GM21825 (cell line): ENCODE data around the gene R3HDM1.
"Not testable (repeated sequence)": the region's sequence is repeated elsewhere in the genome, so short reads cannot be mapped to it uniquely, and the experiment has no call there.

Experiments used
- ATAC-seq: cut with Tn5 transposase; IDR thresholded peaks from one replicate; pipeline ENCODE4 v1.9.1; 2021; ENCODE audit warnings: mild to moderate bottlenecking, moderate library complexity; ENCODE audit not compliant: unreplicated experiment

Gene R3HDM1

DNA sequence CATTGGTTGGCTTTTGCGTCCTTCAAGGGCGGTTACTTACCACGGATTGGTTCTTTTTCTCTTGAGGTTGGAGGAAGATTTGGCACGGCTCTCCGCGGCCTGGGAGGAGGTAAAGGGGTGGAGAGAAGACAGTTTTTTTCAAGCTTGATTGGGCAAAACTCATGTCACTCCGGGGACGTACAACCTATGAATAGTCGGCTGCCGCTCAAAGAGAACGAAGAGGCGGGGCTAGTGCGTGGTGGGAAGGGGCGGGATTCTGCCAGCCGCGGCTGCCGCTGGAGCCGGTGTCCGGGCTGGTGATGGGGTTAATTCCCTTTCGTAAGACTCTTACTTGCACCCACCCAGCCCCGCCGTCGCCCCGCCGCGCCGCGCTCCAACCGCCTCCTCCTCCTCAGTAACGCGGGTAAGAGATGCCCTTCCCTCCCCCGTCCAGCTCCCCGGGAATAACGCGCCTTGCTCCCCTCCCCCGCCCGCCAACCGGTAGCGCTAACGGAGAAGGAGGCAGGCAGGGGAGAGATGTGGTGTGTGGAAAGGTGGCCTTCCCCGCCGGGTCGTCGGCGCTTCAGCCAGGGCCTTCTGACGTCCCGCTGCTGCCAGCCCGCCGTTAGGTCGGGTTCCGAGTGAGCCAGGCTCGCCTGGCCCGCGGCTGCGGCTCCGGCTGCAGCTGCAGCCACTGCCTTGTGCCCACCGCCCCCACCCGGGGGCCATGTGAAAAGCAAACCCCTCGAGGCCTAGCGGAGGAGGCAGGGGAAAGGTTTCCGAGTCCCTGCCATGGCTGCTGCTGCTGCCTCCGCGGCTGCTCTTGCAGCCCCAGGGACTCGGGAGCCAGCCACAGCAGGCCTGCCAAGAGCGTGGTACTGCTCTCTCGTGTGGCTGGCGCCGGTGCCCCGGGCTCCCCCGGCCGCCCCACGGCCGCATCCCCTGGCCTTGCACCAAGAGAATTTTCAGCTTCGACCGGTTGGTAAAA, at the start of gene R3HDM1:
TSS of gene R3HDM1 (plus strand) at position 254 of the 967 bp plus-strand sequence. CDS start 73,362 bp downstream, outside the sequence.
- peak; percentile 78 for ATAC-seq

DNA sequence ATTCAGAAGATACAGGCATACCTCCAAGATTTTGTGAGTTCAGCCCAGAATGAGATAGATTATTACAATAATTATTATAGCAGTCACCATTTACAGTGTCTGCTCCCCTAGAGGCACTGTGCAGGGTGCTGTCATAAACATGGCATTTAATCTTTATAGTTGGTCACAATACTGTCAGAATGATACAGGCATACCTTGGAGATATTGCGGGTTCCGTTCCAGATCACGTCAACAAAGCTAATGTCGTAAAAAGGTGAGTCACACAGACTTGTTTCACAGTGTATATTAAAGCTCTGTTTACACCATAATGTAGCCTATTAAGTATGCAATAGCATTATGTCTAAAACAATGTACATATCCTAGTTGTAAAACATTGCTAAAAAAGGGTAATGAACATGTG, 45.8 kb upstream of the R3HDM1 start:
- ATAC-seq: no peak

DNA sequence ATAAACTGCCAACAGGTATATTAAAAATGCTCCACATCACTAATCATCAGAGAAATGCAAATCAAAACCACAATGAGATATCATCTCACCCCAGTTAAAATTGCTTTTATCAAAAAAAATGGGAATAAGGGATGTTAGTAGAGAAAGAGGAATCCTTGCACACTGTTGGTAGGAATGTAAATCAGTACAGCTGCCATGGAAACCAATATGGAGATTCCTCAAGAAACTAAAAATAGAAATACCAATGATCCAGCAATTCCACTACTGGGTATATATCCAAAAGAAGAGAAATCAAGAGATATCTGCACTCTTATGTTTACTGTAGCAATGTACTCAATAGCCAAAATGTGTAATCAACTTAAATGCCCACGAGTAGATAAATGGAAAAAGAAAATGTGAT, 40.9 kb upstream of the R3HDM1 start:
- ATAC-seq: no peak

DNA sequence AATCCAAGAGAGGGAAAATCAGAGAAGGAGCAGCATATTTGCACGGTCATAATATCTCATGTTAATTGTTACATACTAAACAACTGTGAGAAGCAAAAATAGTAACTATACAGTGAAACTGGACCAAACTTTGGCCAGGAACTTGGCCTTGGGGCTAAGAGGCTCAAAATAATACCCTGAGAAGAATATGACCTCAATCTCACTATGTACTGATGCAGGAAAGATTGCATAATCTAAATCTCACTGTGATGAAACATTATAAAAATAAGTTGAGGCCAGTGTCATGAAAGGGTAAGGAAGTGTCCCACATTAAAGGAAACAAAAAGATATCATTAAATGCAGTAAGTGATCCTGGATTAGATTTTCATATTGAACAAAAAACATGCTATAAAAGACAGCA, 36.8 kb upstream of the R3HDM1 start:
- no peak for ATAC-seq

DNA sequence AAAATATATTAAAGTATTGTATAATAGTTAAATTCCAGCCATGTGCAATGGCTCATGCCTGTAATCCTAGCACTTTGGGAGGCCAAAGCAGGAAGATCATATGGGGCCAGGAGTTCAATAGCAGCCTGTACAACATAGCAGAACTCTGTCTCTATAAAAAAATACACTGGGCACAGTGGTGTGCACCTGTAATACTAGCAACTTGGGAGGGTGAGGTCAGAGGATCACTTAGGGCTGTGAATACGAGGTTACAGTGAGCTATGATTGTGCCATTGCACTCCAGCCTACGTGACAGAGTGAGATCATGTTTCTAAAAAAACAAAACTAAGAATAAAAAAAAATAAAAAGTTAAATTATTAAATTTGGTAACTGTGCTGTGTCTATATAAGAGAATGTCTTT, 36.4 kb upstream of the R3HDM1 start:
- ATAC-seq: no peak

DNA sequence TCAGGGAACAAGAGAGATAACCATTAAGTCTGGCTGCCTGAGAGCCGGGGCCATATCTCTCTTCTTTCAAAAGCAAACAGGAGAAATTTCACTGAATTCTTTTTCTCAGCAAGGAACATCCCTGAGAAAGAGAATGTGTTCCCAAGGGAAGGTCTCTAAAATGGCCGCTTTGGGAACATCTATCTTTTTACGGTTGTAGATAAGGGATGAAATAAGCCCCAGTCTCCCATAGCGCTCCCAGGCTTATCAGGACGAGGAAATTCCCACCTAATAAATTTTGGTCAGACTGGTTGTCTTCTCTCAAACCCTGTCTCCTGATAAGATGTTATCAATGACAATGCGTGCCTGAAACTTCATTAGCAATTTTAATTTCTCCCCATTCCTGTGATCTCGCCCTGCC, 32.7 kb upstream of the R3HDM1 start:
- not testable (repeated sequence) for ATAC-seq

DNA sequence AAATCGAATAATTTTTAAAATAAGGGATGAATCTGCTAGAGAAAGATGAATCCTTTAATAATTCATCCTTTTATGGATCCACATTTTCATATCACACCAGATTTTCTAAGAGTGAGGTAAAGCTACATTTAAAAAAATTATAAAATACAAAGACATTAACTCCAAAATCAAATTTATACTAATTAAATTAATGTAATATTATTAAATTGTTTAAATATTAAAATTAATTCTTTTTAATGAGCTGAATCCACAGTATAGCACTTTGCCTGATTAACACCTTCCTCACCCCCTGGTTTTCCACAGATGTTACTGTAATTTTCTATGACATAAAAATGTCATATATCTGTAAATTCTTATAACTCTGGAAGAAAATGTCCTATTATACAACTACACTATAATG, 26.5 kb upstream of the R3HDM1 start:
- no peak for ATAC-seq

DNA sequence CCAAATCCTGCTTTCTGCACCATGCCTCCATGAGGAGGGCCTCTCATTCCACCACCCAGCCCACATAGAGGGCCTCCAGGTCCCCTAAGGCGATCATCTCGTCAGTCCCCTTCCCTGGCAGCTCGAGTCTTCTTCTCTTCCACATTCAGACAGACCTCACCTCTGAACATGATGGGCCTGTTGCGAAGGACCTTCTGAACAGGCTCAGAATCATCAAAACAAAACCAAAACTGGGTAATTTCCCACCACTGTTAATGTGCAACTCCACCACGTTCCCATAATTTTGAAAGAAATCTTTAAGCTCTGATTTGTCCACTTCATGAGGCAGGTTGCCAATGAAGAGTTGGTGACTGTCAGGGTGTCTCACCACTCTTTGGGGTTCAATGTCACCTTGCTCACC, 20.7 kb upstream of the R3HDM1 start:
- ATAC-seq: no peak

DNA sequence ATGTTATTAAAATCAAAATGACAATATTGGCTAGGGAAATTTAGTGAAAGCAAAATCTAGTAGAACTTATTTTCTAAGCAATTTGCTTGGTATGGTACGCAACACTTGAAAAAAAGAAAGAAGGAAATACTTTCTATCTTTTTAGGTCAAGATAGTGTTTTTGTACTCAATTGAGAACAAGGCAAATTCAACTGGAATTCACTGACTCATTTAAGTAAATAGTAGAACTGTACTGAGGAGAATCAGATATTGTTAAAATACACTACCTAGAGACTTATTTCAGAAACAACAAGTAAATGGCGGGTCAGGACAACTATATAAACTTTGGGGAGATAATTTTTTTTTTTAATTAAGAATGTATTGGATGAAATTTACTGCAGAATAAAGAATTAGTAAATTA, 19.2 kb upstream of the R3HDM1 start:
- ATAC-seq: no peak

DNA sequence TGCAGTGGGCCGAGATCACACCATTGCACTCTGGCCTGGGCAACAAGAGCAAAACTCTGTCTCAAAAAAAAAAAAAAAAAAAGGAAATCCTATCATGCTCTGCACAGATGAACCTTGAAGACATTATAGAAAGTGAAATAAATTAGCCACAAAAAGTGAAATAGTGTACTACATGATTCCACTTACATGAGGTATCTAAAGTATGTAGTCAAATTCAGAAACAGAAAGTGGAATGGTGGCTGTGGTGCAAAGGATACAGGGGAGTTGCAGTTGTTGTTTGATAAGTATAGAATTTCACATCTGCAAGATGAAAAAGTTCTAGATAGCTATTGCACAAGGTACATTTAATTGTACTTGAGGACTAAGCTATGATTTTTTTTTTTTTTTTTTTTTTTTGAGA, 5.5 kb upstream of the R3HDM1 start:
- no peak for ATAC-seq

DNA sequence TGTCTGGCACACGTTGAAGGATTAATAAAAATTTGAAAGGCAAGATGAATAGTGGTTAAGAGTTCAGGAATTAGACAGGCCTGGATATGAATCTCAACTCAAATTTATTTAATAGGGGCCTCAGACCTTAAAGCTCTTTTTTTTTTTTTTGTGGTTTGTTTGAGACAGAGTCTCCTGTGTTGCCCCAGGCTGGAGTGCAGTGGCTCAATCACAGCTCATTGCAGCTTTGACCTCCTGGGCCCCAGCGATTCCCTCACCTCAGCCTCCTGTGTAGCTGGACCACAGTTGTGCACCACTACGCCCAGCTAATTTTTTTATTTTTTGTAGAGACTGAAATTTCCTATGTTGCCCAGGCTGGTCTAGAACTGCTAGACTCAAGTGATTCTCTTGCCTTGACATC, 3.3 kb upstream of the R3HDM1 start:
- no peak for ATAC-seq

DNA sequence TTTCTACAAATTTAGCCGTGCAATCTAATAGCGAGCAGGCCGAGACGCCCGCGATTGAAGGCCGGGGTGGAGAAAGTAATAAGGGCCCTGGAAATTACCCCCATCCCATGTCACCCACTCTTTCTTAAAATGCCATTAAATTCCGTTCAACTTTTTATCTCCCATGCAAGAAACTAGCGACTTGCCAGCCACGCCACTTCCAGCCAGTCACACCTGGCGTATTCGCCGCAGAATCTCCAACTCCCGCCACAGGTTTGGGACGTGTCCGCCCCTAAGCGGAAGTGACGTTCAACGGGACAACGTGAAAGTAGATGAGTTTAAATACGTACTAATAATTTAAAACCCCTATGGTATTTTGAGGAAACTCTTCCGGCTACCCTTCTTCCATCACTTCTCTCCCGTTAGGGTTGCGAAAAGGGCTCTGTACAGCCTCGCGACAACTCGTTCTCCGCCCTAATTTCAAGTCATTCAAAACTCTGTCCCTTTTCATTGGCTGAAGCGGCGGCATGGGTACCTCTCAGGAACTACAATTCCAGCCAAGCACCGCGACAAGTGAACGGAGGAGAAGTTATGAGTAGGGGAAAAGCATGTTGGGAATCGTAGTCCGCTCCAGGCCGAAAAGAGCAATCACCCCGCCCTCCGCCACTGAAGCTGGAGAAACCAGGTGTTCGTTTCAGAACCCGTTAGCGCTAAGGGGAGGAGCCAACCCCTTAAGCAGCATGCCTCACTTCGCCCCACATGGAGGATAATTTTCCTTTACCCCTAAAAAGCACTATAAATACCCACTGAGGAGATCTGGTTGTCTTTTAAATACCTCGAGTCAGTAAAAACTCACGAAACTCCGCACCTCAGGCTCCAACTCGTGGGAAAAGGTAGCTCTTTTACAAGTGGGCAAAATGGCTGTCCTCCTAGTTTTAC, 712 bp upstream of the R3HDM1 start, which contains the start of gene ZRANB3:
TSS of gene ZRANB3 (minus strand) at position 906 of the 918 bp plus-strand sequence.
- ATAC-seq: peak; percentile 70

DNA sequence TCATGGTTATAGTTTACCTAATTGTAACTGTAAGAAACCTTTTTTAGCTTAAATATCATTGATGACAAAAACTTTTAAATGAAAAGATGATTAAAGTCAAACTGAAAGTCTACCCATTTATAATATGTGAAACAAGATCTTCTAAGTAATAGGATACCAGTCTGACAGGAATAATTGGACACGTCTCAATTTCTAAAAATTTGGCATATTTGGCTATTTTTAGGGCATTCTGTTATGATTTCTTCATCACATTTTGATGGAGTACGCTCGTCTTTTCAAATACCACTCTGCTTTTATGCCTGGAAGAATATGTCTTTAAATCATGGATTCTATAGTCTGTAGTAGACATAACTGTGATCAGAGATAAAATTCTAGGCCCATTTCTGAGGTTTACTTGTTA, 1.3 kb downstream of the R3HDM1 start:
- ATAC-seq: no peak

DNA sequence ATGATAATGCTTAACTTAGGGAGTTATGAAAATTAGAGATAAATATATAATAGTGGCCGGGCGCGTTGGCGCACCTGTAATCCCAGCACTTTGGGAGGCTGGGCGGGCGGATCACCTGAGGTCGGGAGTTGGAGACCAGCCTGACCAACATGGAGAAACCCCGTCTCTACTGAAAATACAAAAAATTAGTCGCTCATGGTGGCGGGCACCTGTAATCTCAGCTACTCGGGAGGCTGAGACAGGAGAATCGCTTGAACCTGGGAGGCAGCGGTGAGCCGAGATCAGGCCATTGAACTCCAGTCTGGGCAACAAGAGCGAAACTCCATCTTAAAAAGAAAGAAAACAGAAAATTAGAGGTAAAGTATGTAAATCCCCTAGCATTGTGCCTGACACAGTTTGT, 2.3 kb downstream of the R3HDM1 start:
- ATAC-seq: not testable (repeated sequence)

DNA sequence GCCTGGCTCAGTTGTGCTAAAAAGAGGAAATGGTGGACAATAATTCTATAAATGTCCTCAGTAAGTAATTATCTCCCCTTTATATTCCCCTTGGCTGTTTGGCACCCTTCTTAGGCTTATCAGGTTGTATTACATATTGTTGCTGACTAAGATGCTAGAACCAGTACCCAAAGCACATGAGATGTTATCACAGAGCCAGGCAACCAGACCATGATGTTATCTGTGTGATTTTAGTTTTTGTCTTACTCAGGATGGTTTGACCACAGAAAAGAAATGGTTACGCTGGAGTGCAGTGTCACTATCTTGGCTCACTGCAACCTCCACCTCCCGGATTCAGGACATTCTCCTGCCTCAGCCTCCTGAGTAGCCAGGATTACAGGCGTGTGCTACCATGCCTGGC, 15.2 kb downstream of the R3HDM1 start:
- ATAC-seq: no peak

DNA sequence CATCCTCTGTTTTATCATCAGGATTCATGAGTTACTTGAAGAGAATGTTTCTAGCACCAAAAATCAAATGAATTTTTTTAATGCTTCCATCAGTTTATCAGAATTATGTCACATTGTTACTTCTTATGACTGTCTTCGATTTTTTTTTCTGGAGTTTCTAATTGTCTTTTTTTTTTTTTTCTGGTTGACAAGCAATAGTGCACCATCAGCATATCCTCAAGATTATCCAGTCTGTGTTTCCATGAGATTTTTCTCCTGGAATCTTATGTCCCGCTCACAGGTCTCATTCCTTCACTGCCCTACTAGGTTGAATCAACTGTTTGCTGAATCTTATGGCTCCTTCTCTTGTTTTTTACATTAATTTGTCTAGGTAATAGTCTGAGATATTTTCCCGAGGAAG, 16.0 kb downstream of the R3HDM1 start:
- no peak for ATAC-seq

DNA sequence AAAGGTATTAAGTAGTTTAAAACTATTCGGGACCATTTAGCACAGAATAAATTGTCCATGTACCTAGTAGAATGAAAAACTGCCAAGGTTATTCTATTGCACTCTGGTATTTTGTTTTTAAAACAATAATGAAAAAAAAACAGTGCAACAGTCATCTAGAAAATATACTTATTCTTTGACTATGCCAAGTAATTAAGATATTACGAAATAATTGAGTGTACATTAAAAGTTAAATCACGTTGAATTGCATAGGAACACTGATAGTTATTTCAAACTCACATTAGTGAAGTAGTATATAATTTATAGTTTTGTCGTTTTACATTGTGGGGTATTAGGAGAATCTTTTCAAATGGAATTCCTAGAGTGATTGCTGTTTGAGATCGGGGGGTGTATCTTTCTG, 20.1 kb downstream of the R3HDM1 start:
- ATAC-seq: no peak

DNA sequence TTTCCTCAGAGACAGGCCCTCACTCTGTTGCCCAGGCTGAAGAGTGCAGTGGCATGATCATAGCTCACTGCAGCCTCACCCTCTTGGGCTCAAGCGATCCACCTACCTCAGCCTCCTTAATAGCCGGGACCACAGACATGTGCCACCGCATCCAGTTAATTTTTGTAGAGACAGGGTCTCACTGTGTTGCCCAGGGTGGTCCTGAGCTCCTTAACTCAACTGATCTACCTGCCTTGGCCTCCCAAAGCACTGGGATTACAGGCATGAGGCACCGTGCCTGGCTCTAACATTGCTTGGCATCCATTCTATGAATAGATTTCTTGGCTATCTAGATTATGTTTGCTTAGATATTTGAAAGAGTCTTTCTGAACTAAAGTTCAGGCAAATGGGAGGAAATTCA, 21.6 kb downstream of the R3HDM1 start:
- no peak for ATAC-seq

DNA sequence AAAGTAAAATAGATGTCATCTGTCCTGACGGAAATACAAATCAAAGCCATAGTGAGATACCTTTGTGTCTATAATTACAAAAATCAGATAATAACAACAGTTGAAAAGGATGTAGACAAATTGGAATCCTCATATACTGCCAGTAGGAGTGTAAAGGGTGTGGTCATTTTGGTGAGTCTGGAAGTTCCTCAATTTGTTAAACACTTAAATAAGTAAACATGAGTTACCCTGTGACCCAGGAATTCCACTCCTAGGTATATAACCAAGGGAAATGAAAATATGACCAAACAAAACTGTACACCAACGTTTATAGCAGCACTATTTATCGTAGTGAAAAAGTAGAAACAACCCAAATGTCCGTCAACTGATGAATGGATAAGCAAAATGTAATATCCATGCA, 24.0 kb downstream of the R3HDM1 start:
- no peak for ATAC-seq

DNA sequence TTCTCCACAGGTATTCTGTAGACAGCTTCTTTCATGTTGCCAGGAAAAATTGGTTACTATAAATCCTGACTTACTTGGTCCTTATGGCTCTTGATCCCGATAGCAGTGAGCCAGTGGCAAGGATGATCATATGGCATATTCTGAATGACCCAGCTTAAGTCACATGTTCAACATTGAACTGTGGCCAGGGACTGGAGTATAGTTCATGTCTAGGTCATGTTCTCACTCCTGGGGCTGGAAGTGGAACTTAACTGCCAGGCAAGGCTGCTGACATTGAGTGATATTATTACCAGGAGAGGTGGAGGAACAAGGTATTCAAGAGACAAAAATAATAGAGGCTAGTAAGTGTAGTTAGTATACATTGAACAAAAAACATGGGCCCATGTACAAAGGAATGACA, 26.2 kb downstream of the R3HDM1 start:
- ATAC-seq: no peak

DNA sequence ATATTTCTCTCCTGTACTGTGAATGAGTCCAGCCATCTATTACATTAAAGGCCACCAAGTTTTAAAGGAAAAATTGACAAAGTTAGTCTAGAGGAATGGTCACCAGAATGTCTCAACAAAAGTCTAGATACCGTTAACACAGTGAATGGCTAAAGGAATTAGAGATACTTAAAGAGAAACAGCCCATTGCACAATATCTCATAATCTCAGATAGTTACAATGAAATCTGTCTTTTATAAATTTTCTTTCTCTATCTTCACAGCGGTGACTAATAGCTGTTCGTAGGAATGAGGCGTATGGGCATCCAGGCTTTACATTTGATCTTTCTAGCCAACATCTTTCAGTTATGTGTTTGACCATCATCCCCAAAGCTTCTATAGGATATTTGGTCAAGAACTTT, 30.6 kb downstream of the R3HDM1 start:
- ATAC-seq: no peak

DNA sequence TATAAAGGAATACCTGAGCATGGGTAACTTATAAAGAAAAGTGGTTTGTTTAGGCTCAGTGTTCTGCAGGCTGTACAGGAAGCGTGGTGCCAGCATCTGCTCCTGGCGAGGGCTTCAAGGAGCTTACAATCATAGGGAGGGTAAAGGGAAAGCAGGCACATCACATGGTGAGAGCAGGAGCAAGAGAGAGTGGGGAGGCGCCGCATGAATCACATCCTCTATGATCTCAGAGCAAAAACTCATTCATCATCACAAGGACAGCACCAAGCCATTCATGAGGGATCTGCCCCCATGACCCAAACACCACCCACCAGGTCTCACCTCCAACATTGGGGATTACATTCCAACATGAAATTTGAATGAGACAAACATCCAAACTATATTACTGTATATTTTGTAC, 32.5 kb downstream of the R3HDM1 start:
- ATAC-seq: no peak
